ENCODE results near the gene CAB39.
A peak's percentile ranks its signal among the peaks of the same experiment; 100 is the strongest.
"Not testable (repeated sequence)": the region's sequence is repeated elsewhere in the genome, so short reads cannot be mapped to it uniquely, and the experiment has no call there.

Gene CAB39

GRCh38 chr2:230682546-230682945 is 30.1 kb upstream of the CAB39 start:
- no peak for DNase-seq

GRCh38 chr2:230684270-230685168 is 28.1 kb upstream of the CAB39 start:
- DNase-seq, result no peak

GRCh38 chr2:230685178-230685577 is 27.5 kb upstream of the CAB39 start:
- DNase-seq, result peak in 1 of 56 donors; percentile 17

GRCh38 chr2:230687498-230687897 is 25.1 kb upstream of the CAB39 start:
- no peak for DNase-seq

GRCh38 chr2:230688490-230688889 is 24.2 kb upstream of the CAB39 start:
- DNase-seq, result no peak

- DNase-seq, result peak in 12 of 56 donors; percentile 13 to 64 (median 31)
Measured at GRCh38 chr2:230690439-230690838, 22.2 kb upstream of the CAB39 start.

- no peak for DNase-seq
Measured at GRCh38 chr2:230691005-230691647, 21.5 kb upstream of the CAB39 start.

GRCh38 chr2:230692760-230693159 is 19.9 kb upstream of the CAB39 start:
- no peak for DNase-seq

GRCh38 chr2:230693411-230693810 is 19.2 kb upstream of the CAB39 start:
- DNase-seq, result no peak

GRCh38 chr2:230694241-230694640 is 18.4 kb upstream of the CAB39 start:
- DNase-seq, result no peak

GRCh38 chr2:230695551-230695950 is 17.1 kb upstream of the CAB39 start:
- DNase-seq, result no peak

- DNase-seq, result no peak
Measured at GRCh38 chr2:230696670-230697069, 16.0 kb upstream of the CAB39 start.

GRCh38 chr2:230697676-230698075 is 15.0 kb upstream of the CAB39 start:
- no peak for DNase-seq

- DNase-seq, result not testable (repeated sequence)
Measured at GRCh38 chr2:230698753-230699152, 13.9 kb upstream of the CAB39 start.

- no peak for DNase-seq
Measured at GRCh38 chr2:230700447-230700846, 12.2 kb upstream of the CAB39 start.

- no peak for DNase-seq
Measured at GRCh38 chr2:230701308-230701707, 11.3 kb upstream of the CAB39 start.

- DNase-seq, result not testable (repeated sequence)
Measured at GRCh38 chr2:230702457-230702856, 10.2 kb upstream of the CAB39 start.

- no peak for DNase-seq
Measured at GRCh38 chr2:230703514-230703913, 9.1 kb upstream of the CAB39 start.

GRCh38 chr2:230706053-230706521 is 6.6 kb upstream of the CAB39 start:
- DNase-seq, result no peak

- no peak for DNase-seq
Measured at GRCh38 chr2:230706966-230707365, 5.7 kb upstream of the CAB39 start.

GRCh38 chr2:230708204-230708603 is 4.4 kb upstream of the CAB39 start:
- no peak for DNase-seq

GRCh38 chr2:230711224-230711623 is 1.4 kb upstream of the CAB39 start:
- DNase-seq, result peak in 6 of 56 donors; percentile 1 to 18 (median 4)

All from nucleus accumbens (tissue), 56 donors.